ENCODE results near the gene FGF22. TPM values are rescaled to one million over a fixed set of nuclear protein-coding genes. Genes with fewer than 3 reads are reported as not detected.

The FGF22 gene
- polyA plus RNA-seq, 1 experiment: 0.05 TPM

- Histone ChIP-seq H3K36me3 (ENCODE audit: control insufficient read depth, insufficient read depth, low read length) (peaks cover 14% of the 10 kb centered on the region), H3K27me3 (ENCODE audit: control insufficient read depth, insufficient read depth, low read length) (no peaks in the 10 kb centered on the region), H3K4me3 (ENCODE audit: low read depth, low read length) (no peak overlapping the region)
- ChIA-PET CTCF (interaction anchor here (1.6 kb wide), 1 partner anchor 74 kb away, joined by 6 read pairs; no protein-coding TSS in a partner anchor), POLR2A (no interaction called here)
- DNase-seq (ENCODE audit: low read depth): no peak
- TF ChIP-seq CTCF (IDR thresholded peaks at IDR 0.05; ENCODE audit: insufficient read depth, low read depth, low read length): no peak
Observed at GRCh38 chr19:658059-658839, 18.6 kb downstream of the FGF22 start.

GRCh38 chr19:658916-659839 is 19.5 kb downstream of the FGF22 start:
- ChIA-PET CTCF (interaction anchor here (1.6 kb wide), 1 partner anchor 74 kb away, joined by 6 read pairs; no protein-coding TSS in a partner anchor), POLR2A (no interaction called here)
- Histone ChIP-seq H3K36me3 (ENCODE audit: control insufficient read depth, insufficient read depth, low read length) (peaks cover 7% of the 10 kb centered on the region; the same call in 1 of the 2 replicates), H3K27me3 (ENCODE audit: control insufficient read depth, insufficient read depth, low read length) (no peaks in the 10 kb centered on the region), H3K4me3 (ENCODE audit: low read depth, low read length) (no peak overlapping the region)
- TF ChIP-seq CTCF (IDR thresholded peaks at IDR 0.05; ENCODE audit: insufficient read depth, low read depth, low read length): no peak
- no peak for DNase-seq (ENCODE audit: low read depth)

- H3K4me3 ChIP-seq (ENCODE audit: low read depth, low read length): peak overlapping the region; percentile 95
- CTCF ChIA-PET: interaction anchor here (1.2 kb wide), 1 partner anchor 15 kb away, joined by 4 read pairs; no protein-coding TSS in a partner anchor
- POLR2A ChIA-PET: no interaction called here
Observed at GRCh38 chr19:660793-661426, 21.2 kb downstream of the FGF22 start.

GRCh38 chr19:661427-662196 is 21.9 kb downstream of the FGF22 start:
- TF ChIP-seq CTCF (IDR thresholded peaks at IDR 0.05; ENCODE audit: insufficient read depth, low read depth, low read length): no peak
- H3K4me3 ChIP-seq (ENCODE audit: low read depth, low read length): peak overlapping the region; percentile 95
- no peaks in the 10 kb centered on the region for H3K27me3 ChIP-seq (ENCODE audit: control insufficient read depth, insufficient read depth, low read length)
- POLR2A ChIA-PET: no interaction called here
- no peak for DNase-seq (ENCODE audit: low read depth)
- CTCF ChIA-PET: interaction anchor here (1.2 kb wide), 1 partner anchor 14 kb away, joined by 4 read pairs; no protein-coding TSS in a partner anchor
- H3K36me3 ChIP-seq (ENCODE audit: control insufficient read depth, insufficient read depth, low read length): peaks cover 7% of the 10 kb centered on the region; the same call in 1 of the 2 replicates

More at GRCh38 chr19:660793-661426, 21.2 kb downstream of the FGF22 start:
- H3K27me3 ChIP-seq (ENCODE audit: control insufficient read depth, insufficient read depth, low read length): no peaks in the 10 kb centered on the region
- peaks cover 7% of the 10 kb centered on the region; the same call in 1 of the 2 replicates for H3K36me3 ChIP-seq (ENCODE audit: control insufficient read depth, insufficient read depth, low read length)
- TF ChIP-seq CTCF (IDR thresholded peaks at IDR 0.05; ENCODE audit: insufficient read depth, low read depth, low read length): no peak
- DNase-seq (ENCODE audit: low read depth): no peak
